ENCODE measurements around the gene DENND6A. TPM values are rescaled to one million over a fixed set of nuclear protein-coding genes. Genes with fewer than 3 reads are reported as not detected.
"Not testable (repeated sequence)": the region's sequence is repeated elsewhere in the genome, so short reads cannot be mapped to it uniquely, and the experiment has no call there.

DENND6A gene
- total RNA-seq, 1 donor from 2014 or later, result 35.4 TPM

DNA sequence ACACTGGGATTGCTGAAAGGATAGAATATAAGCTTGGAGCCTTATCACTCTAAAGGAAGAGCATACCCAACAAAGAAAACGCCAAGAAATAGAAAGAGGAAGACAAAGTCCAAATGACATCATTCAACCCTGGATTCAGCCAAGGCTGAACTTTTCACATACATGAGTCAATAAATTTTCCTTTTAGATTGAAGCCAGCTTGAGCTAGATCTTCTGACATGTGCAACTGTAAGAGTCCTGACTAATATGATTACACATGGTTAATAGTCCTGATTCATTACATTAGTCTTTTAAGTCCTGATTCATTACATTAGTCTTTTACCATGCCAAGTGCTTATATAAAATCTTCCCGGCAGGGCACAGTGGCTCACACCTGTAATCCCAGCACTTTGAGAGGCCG is 13.6 kb upstream of the DENND6A start:
- H3K4me2 ChIP-seq, result no peak overlapping the region
- Mint-ChIP-seq H3K36me3 (no peaks in the 10 kb centered on the region), H3K27ac (no peak overlapping the region)

GRCh38 chr3:57705351-57705750 is 12.5 kb upstream of the DENND6A start:
- DNase-seq (ENCODE audit: low spot score); H3K4me3 ChIP-seq; H2AFZ ChIP-seq (replicated peaks); H3K36me3 ChIP-seq; H3K27ac Mint-ChIP-seq; H3K9me3 Mint-ChIP-seq; H3K27me3 Mint-ChIP-seq (ENCODE audit: insufficient read depth, low read depth); H4K20me1 ChIP-seq (ENCODE audit: low read depth); H3K4me1 Mint-ChIP-seq; H3K27me3 ChIP-seq; H3K4me2 ChIP-seq; H3K4me3 Mint-ChIP-seq; H3K36me3 Mint-ChIP-seq; H3K9ac ChIP-seq; H3K4me1 ChIP-seq; H3K79me2 ChIP-seq (ENCODE audit: low read depth); H3K9me3 ChIP-seq (ENCODE audit: low read depth); H3K27ac ChIP-seq; H3F3A ChIP-seq (ENCODE audit: low read depth): not testable (repeated sequence)

More for the DNA sequence above, 13.6 kb upstream of the DENND6A start:
- no peak overlapping the region for H3K9ac ChIP-seq
- H3K79me2 ChIP-seq (ENCODE audit: low read depth), result no peaks in the 10 kb centered on the region
- H3K9me3 ChIP-seq (ENCODE audit: low read depth), result no peaks in the 10 kb centered on the region
- Mint-ChIP-seq H3K9me3 (no peaks in the 10 kb centered on the region), H3K4me1 (no peaks in the 10 kb centered on the region), H3K27me3 (ENCODE audit: insufficient read depth, low read depth) (peaks cover 2% of the 10 kb centered on the region), H3K4me3 (no peak overlapping the region)
- H3K4me3 ChIP-seq, result no peak overlapping the region
- H4K20me1 ChIP-seq (ENCODE audit: low read depth), result no peaks in the 10 kb centered on the region
- H3K27ac ChIP-seq, result no peak overlapping the region
- no peak for DNase-seq (ENCODE audit: low spot score)
- H3F3A ChIP-seq (ENCODE audit: low read depth), result no peaks in the 10 kb centered on the region
- no peaks in the 10 kb centered on the region for H3K4me1 ChIP-seq
- no peaks in the 10 kb centered on the region for H3K27me3 ChIP-seq
- TF ChIP-seq, protein P1, sequence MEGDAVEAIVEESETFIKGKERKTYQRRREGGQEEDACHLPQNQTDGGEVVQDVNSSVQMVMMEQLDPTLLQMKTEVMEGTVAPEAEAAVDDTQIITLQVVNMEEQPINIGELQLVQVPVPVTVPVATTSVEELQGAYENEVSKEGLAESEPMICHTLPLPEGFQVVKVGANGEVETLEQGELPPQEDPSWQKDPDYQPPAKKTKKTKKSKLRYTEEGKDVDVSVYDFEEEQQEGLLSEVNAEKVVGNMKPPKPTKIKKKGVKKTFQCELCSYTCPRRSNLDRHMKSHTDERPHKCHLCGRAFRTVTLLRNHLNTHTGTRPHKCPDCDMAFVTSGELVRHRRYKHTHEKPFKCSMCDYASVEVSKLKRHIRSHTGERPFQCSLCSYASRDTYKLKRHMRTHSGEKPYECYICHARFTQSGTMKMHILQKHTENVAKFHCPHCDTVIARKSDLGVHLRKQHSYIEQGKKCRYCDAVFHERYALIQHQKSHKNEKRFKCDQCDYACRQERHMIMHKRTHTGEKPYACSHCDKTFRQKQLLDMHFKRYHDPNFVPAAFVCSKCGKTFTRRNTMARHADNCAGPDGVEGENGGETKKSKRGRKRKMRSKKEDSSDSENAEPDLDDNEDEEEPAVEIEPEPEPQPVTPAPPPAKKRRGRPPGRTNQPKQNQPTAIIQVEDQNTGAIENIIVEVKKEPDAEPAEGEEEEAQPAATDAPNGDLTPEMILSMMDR (IDR thresholded peaks at IDR 0.05), result no peak
- no peak for TF ChIP-seq EZH2 (IDR thresholded peaks at IDR 0.05)
- no peak for TF ChIP-seq EZH2phosphoT487 (IDR thresholded peaks at IDR 0.05)
- H3K36me3 ChIP-seq, result no peaks in the 10 kb centered on the region
- no peak overlapping the region for H2AFZ ChIP-seq (replicated peaks)

DNA sequence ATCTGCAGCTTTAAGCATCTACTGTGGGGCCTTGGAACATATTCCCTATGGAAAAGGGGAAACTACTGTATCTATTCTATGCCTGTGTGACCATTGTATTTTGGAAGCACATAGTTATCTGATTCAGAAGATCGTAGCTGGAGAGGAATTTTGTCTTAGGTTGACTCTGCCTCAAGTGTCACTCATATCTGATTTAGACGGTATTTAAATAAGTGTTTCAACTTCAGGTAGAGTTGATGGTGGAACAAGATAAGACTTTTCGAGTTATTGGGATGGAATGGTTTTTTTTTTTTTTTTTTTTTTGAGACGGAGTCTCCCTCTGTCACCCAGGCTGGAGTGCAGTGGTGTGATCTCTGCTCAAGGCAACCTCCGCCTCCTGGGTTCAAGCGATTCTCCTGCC is 8.9 kb upstream of the DENND6A start:
- Mint-ChIP-seq H3K4me1 (no peaks in the 10 kb centered on the region), H3K4me3 (no peak overlapping the region)
- TF ChIP-seq, protein P1 (IDR thresholded peaks at IDR 0.05), result no peak
- TF ChIP-seq EZH2phosphoT487 (IDR thresholded peaks at IDR 0.05), result no peak
- no peak for TF ChIP-seq EZH2 (IDR thresholded peaks at IDR 0.05)

DNA sequence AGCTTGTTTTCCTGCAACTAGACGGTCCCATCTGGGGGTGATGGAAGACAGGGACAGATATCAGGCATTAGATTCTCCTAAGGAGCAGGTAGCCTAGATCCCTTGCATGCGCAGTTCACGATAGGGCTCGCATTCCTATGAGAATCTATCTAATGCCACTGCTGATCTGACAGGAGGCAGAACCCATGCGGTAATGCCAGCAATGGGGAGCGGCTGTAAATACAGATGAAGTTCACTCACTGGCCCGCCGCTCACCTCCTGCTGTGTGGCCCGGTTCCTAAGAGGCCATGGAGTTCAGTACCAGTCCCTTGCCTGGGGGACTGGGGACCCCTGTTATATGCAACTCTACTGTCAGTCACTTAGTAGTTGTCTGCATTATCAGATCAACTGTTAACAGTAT is 7.9 kb upstream of the DENND6A start:
- Histone ChIP-seq H3K4me2 (no peak overlapping the region), H3K36me3 (no peaks in the 10 kb centered on the region)

More for the DNA sequence above, 8.9 kb upstream of the DENND6A start:
- Mint-ChIP-seq H3K36me3 (no peaks in the 10 kb centered on the region), H3K9me3 (no peaks in the 10 kb centered on the region), H3K27me3 (ENCODE audit: insufficient read depth, low read depth) (peaks cover 3% of the 10 kb centered on the region), H3K27ac (peak overlapping the region; percentile 40)
- Histone ChIP-seq H2AFZ (replicated peaks) (no peak overlapping the region), H3K4me3 (no peak overlapping the region), H4K20me1 (ENCODE audit: low read depth) (no peaks in the 10 kb centered on the region), H3K36me3 (no peaks in the 10 kb centered on the region), H3K9ac (no peak overlapping the region), H3F3A (ENCODE audit: low read depth) (no peaks in the 10 kb centered on the region), H3K4me2 (no peak overlapping the region), H3K4me1 (no peaks in the 10 kb centered on the region), H3K9me3 (ENCODE audit: low read depth) (no peaks in the 10 kb centered on the region), H3K27ac (no peak overlapping the region), H3K79me2 (ENCODE audit: low read depth) (no peaks in the 10 kb centered on the region), H3K27me3 (no peaks in the 10 kb centered on the region)
- no peak for DNase-seq (ENCODE audit: low spot score)

More for the DNA sequence above, 7.9 kb upstream of the DENND6A start:
- Histone ChIP-seq H3K79me2 (ENCODE audit: low read depth) (no peaks in the 10 kb centered on the region), H3K27ac (no peak overlapping the region), H3K27me3 (no peaks in the 10 kb centered on the region), H3F3A (ENCODE audit: low read depth) (no peaks in the 10 kb centered on the region), H3K4me1 (no peaks in the 10 kb centered on the region), H3K4me3 (no peak overlapping the region), H2AFZ (replicated peaks) (no peak overlapping the region), H4K20me1 (ENCODE audit: low read depth) (no peaks in the 10 kb centered on the region), H3K9me3 (ENCODE audit: low read depth) (no peaks in the 10 kb centered on the region), H3K9ac (no peak overlapping the region)
- H3K27me3 Mint-ChIP-seq (ENCODE audit: insufficient read depth, low read depth), result peaks cover 3% of the 10 kb centered on the region
- no peak overlapping the region for H3K27ac Mint-ChIP-seq
- H3K9me3 Mint-ChIP-seq, result no peaks in the 10 kb centered on the region
- no peaks in the 10 kb centered on the region for H3K4me1 Mint-ChIP-seq
- no peak for TF ChIP-seq EZH2 (IDR thresholded peaks at IDR 0.05)
- no peak for TF ChIP-seq EZH2phosphoT487 (IDR thresholded peaks at IDR 0.05)
- TF ChIP-seq, protein P1 (IDR thresholded peaks at IDR 0.05), result no peak
- H3K4me3 Mint-ChIP-seq, result no peak overlapping the region
- DNase-seq (ENCODE audit: low spot score), result no peak
- no peaks in the 10 kb centered on the region for H3K36me3 Mint-ChIP-seq

Data from neural progenitor cell (in vitro differentiated cells).